HG03103 (cell line): ENCODE measurements around the gene SLC6A9.

Experiments used
- ATAC-seq: cut with Tn5 transposase; IDR thresholded peaks from one replicate; pipeline ENCODE4 v1.9.1; 2021; ENCODE audit warnings: low read depth; ENCODE audit not compliant: unreplicated experiment

The SLC6A9 gene

GRCh38 chr1:44049839-44050238, 18.6 kb upstream of the SLC6A9 start:
- ATAC-seq: no peak

- ATAC-seq: no peak
Observed at GRCh38 chr1:44048532-44049215, 17.4 kb upstream of the SLC6A9 start.

- ATAC-seq: no peak
Observed at GRCh38 chr1:44047131-44047530, 15.9 kb upstream of the SLC6A9 start.

- ATAC-seq: no peak
Observed at GRCh38 chr1:44045064-44045463, 13.8 kb upstream of the SLC6A9 start.

GRCh38 chr1:44044071-44044801, 13.0 kb upstream of the SLC6A9 start:
- ATAC-seq: no peak

- no peak for ATAC-seq
Observed at GRCh38 chr1:44043176-44044070, 12.2 kb upstream of the SLC6A9 start.

GRCh38 chr1:44040846-44041245, 9.6 kb upstream of the SLC6A9 start:
- ATAC-seq: no peak

- ATAC-seq: no peak
Observed at GRCh38 chr1:44040418-44040817, 9.2 kb upstream of the SLC6A9 start.

GRCh38 chr1:44038876-44039657, 7.8 kb upstream of the SLC6A9 start:
- no peak for ATAC-seq

GRCh38 chr1:44037154-44037553, 5.9 kb upstream of the SLC6A9 start:
- no peak for ATAC-seq

- ATAC-seq: no peak
Observed at GRCh38 chr1:44036409-44037139, 5.3 kb upstream of the SLC6A9 start.

- ATAC-seq: no peak
Observed at GRCh38 chr1:44035726-44036408, 4.6 kb upstream of the SLC6A9 start.

GRCh38 chr1:44034976-44035716, 3.9 kb upstream of the SLC6A9 start:
- no peak for ATAC-seq

- no peak for ATAC-seq
Observed at GRCh38 chr1:44034423-44034822, 3.2 kb upstream of the SLC6A9 start.

GRCh38 chr1:44033756-44034155, 2.5 kb upstream of the SLC6A9 start:
- no peak for ATAC-seq

GRCh38 chr1:44033041-44033575, 1.8 kb upstream of the SLC6A9 start:
- no peak for ATAC-seq

GRCh38 chr1:44032170-44032790, 1.0 kb upstream of the SLC6A9 start:
- no peak for ATAC-seq
